ENCODE measurements around the gene TRIOBP. TPM values are rescaled to one million over a fixed set of nuclear protein-coding genes. Genes with fewer than 3 reads are reported as not detected.
A peak's percentile ranks its signal among the peaks of the same experiment; 100 is the strongest.

The TRIOBP gene
- 23.7 TPM for polyA plus RNA-seq (2013, experiment 1 of 2)
- 25.5 TPM for polyA plus RNA-seq (2013, experiment 2 of 2)

GRCh38 chr22:37696657-37697537 is at the start of gene TRIOBP:
Gene TRIOBP, plus strand, starts transcription at chr22:37697048. Its CDS starts 4,318 bp downstream, at chr22:37701366.
- no CpG with 5 or more reads among the region's 39 CpGs for WGBS (ENCODE audit: extremely low coverage, insufficient coverage, low lambda C conversion rate)
- Histone ChIP-seq H3K79me1 (ENCODE audit: low read length) (no peaks in the 10 kb centered on the region), H3K23ac (ENCODE audit: low read length) (peak within 1 kb of the TSS; percentile 15), H3K79me2 (ENCODE audit: control insufficient read depth, insufficient read depth, low read length) (no peaks in the 10 kb centered on the region), H4K5ac (ENCODE audit: low read length) (no peak within 1 kb of the TSS), H3K56ac (ENCODE audit: low read length) (peak within 1 kb of the TSS; percentile 85), H3K36me3 (ENCODE audit: control insufficient read depth, insufficient read depth, low read length) (peaks cover 8% of the 10 kb centered on the region), H2BK120ac (ENCODE audit: low read depth, low read length) (no peak within 1 kb of the TSS), H3K4me2 (ENCODE audit: low read length) (peak within 1 kb of the TSS; percentile 97), H3K18ac (ENCODE audit: low read length) (peak within 1 kb of the TSS; percentile 12), H2AK5ac (ENCODE audit: low read length) (no peak within 1 kb of the TSS), H3K27ac (ENCODE audit: low read depth, low read length) (no peak within 1 kb of the TSS), H3K9ac (ENCODE audit: low read length) (peak within 1 kb of the TSS; percentile 73), H2BK15ac (replicated peaks; ENCODE audit: low read depth) (no peak within 1 kb of the TSS), H2BK5ac (ENCODE audit: low read length) (no peak within 1 kb of the TSS), H3K4me3 (ENCODE audit: low read length) (peak within 1 kb of the TSS; percentile 45), H3K4me1 (ENCODE audit: control insufficient read depth, low read depth, low read length) (no peaks in the 10 kb centered on the region), H3K4ac (ENCODE audit: low read depth, low read length) (no peak within 1 kb of the TSS), H4K8ac (ENCODE audit: low read depth, low read length) (no peak within 1 kb of the TSS), H3K27me3 (ENCODE audit: insufficient read depth, low read length, poor library complexity) (no peaks in the 10 kb centered on the region)
- peak; percentile 99 for DNase-seq

- no peaks in the 10 kb centered on the region for H3K79me1 ChIP-seq (ENCODE audit: low read length)
- H3K27me3 ChIP-seq (ENCODE audit: insufficient read depth, low read length, poor library complexity) = no peaks in the 10 kb centered on the region
- no peak overlapping the region for H3K4me3 ChIP-seq (ENCODE audit: low read length)
- H3K9ac ChIP-seq (ENCODE audit: low read length) = no peak overlapping the region
- no peak overlapping the region for H3K4ac ChIP-seq (ENCODE audit: low read depth, low read length)
- no peak for DNase-seq
- no peak overlapping the region for H3K18ac ChIP-seq (ENCODE audit: low read length)
- H3K56ac ChIP-seq (ENCODE audit: low read length) = no peak overlapping the region
- H2BK15ac ChIP-seq (replicated peaks; ENCODE audit: low read depth) = no peak overlapping the region
- no peak overlapping the region for H2BK5ac ChIP-seq (ENCODE audit: low read length)
- no peak overlapping the region for H4K5ac ChIP-seq (ENCODE audit: low read length)
- no peak overlapping the region for H2BK120ac ChIP-seq (ENCODE audit: low read depth, low read length)
- H2AK5ac ChIP-seq (ENCODE audit: low read length) = no peak overlapping the region
- H3K23ac ChIP-seq (ENCODE audit: low read length) = no peak overlapping the region
- H3K4me1 ChIP-seq (ENCODE audit: control insufficient read depth, low read depth, low read length) = no peaks in the 10 kb centered on the region
- peaks cover 11% of the 10 kb centered on the region for H3K36me3 ChIP-seq (ENCODE audit: control insufficient read depth, insufficient read depth, low read length)
- no peak overlapping the region for H4K8ac ChIP-seq (ENCODE audit: low read depth, low read length)
- H3K4me2 ChIP-seq (ENCODE audit: low read length) = no peak overlapping the region
- H3K27ac ChIP-seq (ENCODE audit: low read depth, low read length) = no peak overlapping the region
- H3K79me2 ChIP-seq (ENCODE audit: control insufficient read depth, insufficient read depth, low read length) = no peaks in the 10 kb centered on the region
- no CpG with 5 or more reads among the region's 9 CpGs for WGBS (ENCODE audit: extremely low coverage, insufficient coverage, low lambda C conversion rate)
Observed at GRCh38 chr22:37647317-37647716, 49.5 kb upstream of the TRIOBP start.

GRCh38 chr22:37647928-37648327 is 48.9 kb upstream of the TRIOBP start:
- Histone ChIP-seq H3K4me3 (ENCODE audit: low read length) (no peak overlapping the region), H3K4me1 (ENCODE audit: control insufficient read depth, low read depth, low read length) (no peaks in the 10 kb centered on the region), H3K56ac (ENCODE audit: low read length) (no peak overlapping the region), H4K8ac (ENCODE audit: low read depth, low read length) (no peak overlapping the region), H2AK5ac (ENCODE audit: low read length) (no peak overlapping the region), H3K79me1 (ENCODE audit: low read length) (no peaks in the 10 kb centered on the region), H2BK5ac (ENCODE audit: low read length) (no peak overlapping the region), H3K36me3 (ENCODE audit: control insufficient read depth, insufficient read depth, low read length) (peaks cover 11% of the 10 kb centered on the region), H3K4me2 (ENCODE audit: low read length) (no peak overlapping the region), H3K9ac (ENCODE audit: low read length) (no peak overlapping the region), H3K27ac (ENCODE audit: low read depth, low read length) (no peak overlapping the region), H3K27me3 (ENCODE audit: insufficient read depth, low read length, poor library complexity) (no peaks in the 10 kb centered on the region), H3K4ac (ENCODE audit: low read depth, low read length) (no peak overlapping the region), H4K5ac (ENCODE audit: low read length) (no peak overlapping the region), H3K18ac (ENCODE audit: low read length) (no peak overlapping the region), H3K79me2 (ENCODE audit: control insufficient read depth, insufficient read depth, low read length) (no peaks in the 10 kb centered on the region), H2BK120ac (ENCODE audit: low read depth, low read length) (no peak overlapping the region), H3K23ac (ENCODE audit: low read length) (no peak overlapping the region), H2BK15ac (replicated peaks; ENCODE audit: low read depth) (no peak overlapping the region)
- WGBS (ENCODE audit: extremely low coverage, insufficient coverage, low lambda C conversion rate) = no CpG with 5 or more reads among the region's 9 CpGs
- DNase-seq = no peak

- no peak overlapping the region for H3K4me2 ChIP-seq (ENCODE audit: low read length)
- WGBS (ENCODE audit: extremely low coverage, insufficient coverage, low lambda C conversion rate) = no CpG with 5 or more reads among the region's 17 CpGs
- no peak for DNase-seq
- no peak overlapping the region for H4K8ac ChIP-seq (ENCODE audit: low read depth, low read length)
- no peak overlapping the region for H3K4ac ChIP-seq (ENCODE audit: low read depth, low read length)
- H2BK120ac ChIP-seq (ENCODE audit: low read depth, low read length) = no peak overlapping the region
- no peak overlapping the region for H2AK5ac ChIP-seq (ENCODE audit: low read length)
- peaks cover 7% of the 10 kb centered on the region for H3K36me3 ChIP-seq (ENCODE audit: control insufficient read depth, insufficient read depth, low read length)
- H3K18ac ChIP-seq (ENCODE audit: low read length) = no peak overlapping the region
- H3K27me3 ChIP-seq (ENCODE audit: insufficient read depth, low read length, poor library complexity) = no peaks in the 10 kb centered on the region
- H3K4me1 ChIP-seq (ENCODE audit: control insufficient read depth, low read depth, low read length) = no peaks in the 10 kb centered on the region
- no peak overlapping the region for H3K56ac ChIP-seq (ENCODE audit: low read length)
- no peak overlapping the region for H3K23ac ChIP-seq (ENCODE audit: low read length)
- no peak overlapping the region for H3K27ac ChIP-seq (ENCODE audit: low read depth, low read length)
- H3K4me3 ChIP-seq (ENCODE audit: low read length) = no peak overlapping the region
- H2BK15ac ChIP-seq (replicated peaks; ENCODE audit: low read depth) = no peak overlapping the region
- no peak overlapping the region for H4K5ac ChIP-seq (ENCODE audit: low read length)
- H3K79me2 ChIP-seq (ENCODE audit: control insufficient read depth, insufficient read depth, low read length) = no peaks in the 10 kb centered on the region
- no peak overlapping the region for H3K9ac ChIP-seq (ENCODE audit: low read length)
- no peak overlapping the region for H2BK5ac ChIP-seq (ENCODE audit: low read length)
- no peaks in the 10 kb centered on the region for H3K79me1 ChIP-seq (ENCODE audit: low read length)
Observed at GRCh38 chr22:37650463-37651136, 46.2 kb upstream of the TRIOBP start.

GRCh38 chr22:37654563-37655251 is 42.1 kb upstream of the TRIOBP start:
- Histone ChIP-seq H3K18ac (ENCODE audit: low read length) (no peak overlapping the region), H3K4me1 (ENCODE audit: control insufficient read depth, low read depth, low read length) (peaks cover 4% of the 10 kb centered on the region), H4K8ac (ENCODE audit: low read depth, low read length) (no peak overlapping the region), H2AK5ac (ENCODE audit: low read length) (no peak overlapping the region), H3K4ac (ENCODE audit: low read depth, low read length) (no peak overlapping the region), H3K79me1 (ENCODE audit: low read length) (peaks cover 7% of the 10 kb centered on the region), H3K27ac (ENCODE audit: low read depth, low read length) (no peak overlapping the region), H3K27me3 (ENCODE audit: insufficient read depth, low read length, poor library complexity) (no peaks in the 10 kb centered on the region), H2BK120ac (ENCODE audit: low read depth, low read length) (no peak overlapping the region), H3K9ac (ENCODE audit: low read length) (no peak overlapping the region), H3K36me3 (ENCODE audit: control insufficient read depth, insufficient read depth, low read length) (peaks cover 5% of the 10 kb centered on the region), H3K4me3 (ENCODE audit: low read length) (no peak overlapping the region), H3K56ac (ENCODE audit: low read length) (no peak overlapping the region), H3K23ac (ENCODE audit: low read length) (no peak overlapping the region), H2BK5ac (ENCODE audit: low read length) (no peak overlapping the region), H2BK15ac (replicated peaks; ENCODE audit: low read depth) (no peak overlapping the region), H4K5ac (ENCODE audit: low read length) (no peak overlapping the region), H3K79me2 (ENCODE audit: control insufficient read depth, insufficient read depth, low read length) (peaks cover 7% of the 10 kb centered on the region), H3K4me2 (ENCODE audit: low read length) (no peak overlapping the region)
- DNase-seq = no peak
- no CpG with 5 or more reads among the region's 14 CpGs for WGBS (ENCODE audit: extremely low coverage, insufficient coverage, low lambda C conversion rate)
